ENCODE measurements around the gene SYNPO2.

The SYNPO2 gene

GRCh38 chr4:118845552-118846050, 43.1 kb upstream of the SYNPO2 start:
- no peak for TF ChIP-seq FOXP2 (optimal IDR thresholded peaks at IDR 0.05; ENCODE audit: borderline replicate concordance, extremely low read depth, extremely low read length, insufficient read depth)
- TF ChIP-seq TAF1 (IDR thresholded peaks at IDR 0.05; ENCODE audit: borderline replicate concordance, insufficient read depth, low read length) = no peak

GRCh38 chr4:118846979-118847378, 41.7 kb upstream of the SYNPO2 start:
- TF ChIP-seq POLR2AphosphoS5 (IDR thresholded peaks at IDR 0.05; ENCODE audit: low read depth, low read length) (no peak), REST (IDR thresholded peaks at IDR 0.05; ENCODE audit: insufficient read depth in 1 of 2, low read depth in 2 of 2, low read length in 2 of 2) (no peak), FOXP2 (optimal IDR thresholded peaks at IDR 0.05; ENCODE audit: borderline replicate concordance, extremely low read depth, extremely low read length, insufficient read depth) (no peak), SIN3A (IDR thresholded peaks at IDR 0.05; ENCODE audit: borderline replicate concordance, insufficient read depth, low read length) (no peak), TAF1 (IDR thresholded peaks at IDR 0.05; ENCODE audit: borderline replicate concordance, insufficient read depth, low read length) (no peak)

GRCh38 chr4:118848242-118848641, 40.4 kb upstream of the SYNPO2 start:
- TF ChIP-seq SIN3A (IDR thresholded peaks at IDR 0.05; ENCODE audit: borderline replicate concordance, insufficient read depth, low read length) = no peak
- no peak for TF ChIP-seq FOXP2 (optimal IDR thresholded peaks at IDR 0.05; ENCODE audit: borderline replicate concordance, extremely low read depth, extremely low read length, insufficient read depth)
- TF ChIP-seq TAF1 (IDR thresholded peaks at IDR 0.05; ENCODE audit: borderline replicate concordance, insufficient read depth, low read length) = no peak
- TF ChIP-seq POLR2AphosphoS5 (IDR thresholded peaks at IDR 0.05; ENCODE audit: low read depth, low read length) = no peak
- TF ChIP-seq REST (IDR thresholded peaks at IDR 0.05; ENCODE audit: insufficient read depth in 1 of 2, low read depth in 2 of 2, low read length in 2 of 2) = no peak

DNA sequence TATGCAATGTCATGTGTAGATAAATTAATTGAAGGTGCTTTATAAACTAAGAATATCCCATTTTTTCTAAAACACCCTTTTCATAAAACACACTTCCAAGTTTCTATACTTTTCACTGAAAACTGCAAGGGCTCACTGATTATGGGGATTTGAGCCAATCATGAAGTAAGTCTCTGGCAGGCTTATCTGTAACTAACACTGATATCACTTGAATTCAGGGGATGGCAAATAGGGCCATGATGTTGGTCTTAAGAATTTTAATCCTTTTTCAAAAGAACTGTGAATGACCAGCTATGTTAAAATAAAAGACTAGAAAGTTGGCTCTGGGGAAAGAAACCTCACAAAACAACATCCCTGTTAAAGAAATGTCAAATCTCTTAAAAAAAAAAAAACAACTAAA, 39.8 kb upstream of the SYNPO2 start:
- TF ChIP-seq TAF1 (IDR thresholded peaks at IDR 0.05; ENCODE audit: borderline replicate concordance, insufficient read depth, low read length) = no peak
- TF ChIP-seq REST (IDR thresholded peaks at IDR 0.05; ENCODE audit: insufficient read depth in 1 of 2, low read depth in 2 of 2, low read length in 2 of 2) = no peak
- TF ChIP-seq FOXP2 (optimal IDR thresholded peaks at IDR 0.05; ENCODE audit: borderline replicate concordance, extremely low read depth, extremely low read length, insufficient read depth) = no peak
- TF ChIP-seq SIN3A (IDR thresholded peaks at IDR 0.05; ENCODE audit: borderline replicate concordance, insufficient read depth, low read length) = no peak
- no peak for TF ChIP-seq POLR2AphosphoS5 (IDR thresholded peaks at IDR 0.05; ENCODE audit: low read depth, low read length)

DNA sequence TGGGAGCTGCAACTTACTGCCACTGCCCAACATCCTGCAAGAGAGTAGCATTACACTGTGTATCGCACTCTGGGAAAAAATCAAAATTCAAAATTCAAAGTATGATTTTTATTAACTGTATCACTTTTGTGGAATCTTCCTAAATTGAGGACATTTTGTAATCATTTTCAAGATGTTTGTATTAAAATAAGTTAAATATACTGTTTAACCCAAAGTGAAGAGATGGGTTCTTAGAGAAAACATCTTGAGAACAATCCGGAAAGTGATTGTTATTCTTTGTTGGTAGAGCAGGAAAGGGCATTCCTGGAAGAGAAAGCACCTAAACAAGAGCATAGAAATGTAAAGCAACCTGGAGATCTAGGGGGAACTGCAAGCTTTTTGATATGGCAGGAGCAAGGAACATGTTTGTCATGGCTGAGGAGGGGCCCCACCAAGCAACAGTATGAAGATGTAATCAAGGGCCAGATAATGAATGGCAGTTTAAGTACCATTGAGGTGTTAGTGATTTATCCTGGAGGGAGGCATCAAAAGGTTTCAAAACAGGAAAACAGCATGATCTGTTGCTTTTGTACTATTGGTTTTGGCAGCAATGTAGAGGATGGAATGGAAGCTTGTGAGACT, 38.7 kb upstream of the SYNPO2 start:
- TF ChIP-seq REST (IDR thresholded peaks at IDR 0.05; ENCODE audit: insufficient read depth in 1 of 2, low read depth in 2 of 2, low read length in 2 of 2) = no peak
- TF ChIP-seq SIN3A (IDR thresholded peaks at IDR 0.05; ENCODE audit: borderline replicate concordance, insufficient read depth, low read length) = no peak
- TF ChIP-seq FOXP2 (optimal IDR thresholded peaks at IDR 0.05; ENCODE audit: borderline replicate concordance, extremely low read depth, extremely low read length, insufficient read depth) = no peak
- no peak for TF ChIP-seq TAF1 (IDR thresholded peaks at IDR 0.05; ENCODE audit: borderline replicate concordance, insufficient read depth, low read length)
- no peak for TF ChIP-seq POLR2AphosphoS5 (IDR thresholded peaks at IDR 0.05; ENCODE audit: low read depth, low read length)
